ENCODE data around the gene SPARC.

DNA sequence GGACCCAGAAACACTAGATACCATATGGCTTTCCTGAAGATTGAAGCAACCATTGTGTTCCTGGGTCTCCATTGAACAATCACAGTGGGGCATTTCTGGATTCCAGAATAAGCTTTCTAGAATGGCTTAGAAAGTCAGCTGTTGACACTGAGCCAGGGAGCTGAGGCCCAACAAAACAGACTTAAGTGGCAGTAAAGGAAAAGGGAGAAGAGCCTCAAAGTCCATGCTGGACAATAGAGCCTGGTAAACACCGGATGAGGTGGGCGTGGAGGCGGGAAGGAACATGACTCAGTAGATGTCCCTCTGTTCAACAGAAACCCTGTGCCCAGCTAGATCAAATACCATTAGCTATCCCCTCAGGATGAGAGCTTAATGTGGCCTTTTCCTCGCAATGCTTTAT is 14.8 kb downstream of the SPARC start:
- TF ChIP-seq RCOR1 (IDR thresholded peaks at IDR 0.05; ENCODE audit: low read length) (no peak), POLR2AphosphoS5 (IDR thresholded peaks at IDR 0.05; ENCODE audit: low read depth, low read length) (no peak), SMC3 (IDR thresholded peaks at IDR 0.05; ENCODE audit: low read depth, low read length) (no peak), CTCF (IDR thresholded peaks at IDR 0.05) (no peak), JUND (IDR thresholded peaks at IDR 0.05) (no peak), RAD21 (IDR thresholded peaks at IDR 0.05; ENCODE audit: low read length) (no peak), RFX5 (IDR thresholded peaks at IDR 0.05; ENCODE audit: low read length) (no peak), YY1 (IDR thresholded peaks at IDR 0.05; ENCODE audit: low read depth) (no peak), EZH2phosphoT487 (IDR thresholded peaks at IDR 0.05; ENCODE audit: borderline replicate concordance, low read depth) (no peak), REST (IDR thresholded peaks at IDR 0.05; ENCODE audit: low read depth, low read length) (no peak), RXRA (IDR thresholded peaks at IDR 0.05; ENCODE audit: borderline replicate concordance, low read depth) (no peak), FOXJ3 (CRISPR knock-in tag; IDR thresholded peaks at IDR 0.05) (no peak)
